Fibroblast of villous mesenchyme (primary cell): ENCODE data around the gene GRIK1. TPM values are rescaled to one million over a fixed set of nuclear protein-coding genes. Genes with fewer than 3 reads are reported as not detected.

ENCODE experiments used
- DNase-seq: peaks from one replicate; pipeline ENCODE4 v3.0.0-alpha.2; 2010; ENCODE audit warnings: low read depth
- H3K4me3 ChIP-seq: 2 replicates; pipeline ENCODE4 v1.5.1; 2011; ENCODE audit warnings: low read depth, mild to moderate bottlenecking, low read length
- CTCF ChIP-seq: IDR thresholded peaks from 2 replicates; pipeline ENCODE4 v1.5.1; 2012; ENCODE audit warnings: low read depth, mild to moderate bottlenecking, low read length; ENCODE audit not compliant: insufficient read depth
- total RNA-seq: library from RNA; depleted of rRNA; stranded (reverse); fragments of >200 nt; gene quantifications from 2 replicates; pipeline ENCODE4 v1.2.3, GENCODE V29; 2012

Gene GRIK1
- total RNA-seq, 1 donor, result under 0.01 TPM

GRCh38 chr21:29873908-29874307 is 65.9 kb downstream of the GRIK1 start:
- H3K4me3 ChIP-seq, result no peak overlapping the region
- no peak for DNase-seq
- no peak for TF ChIP-seq CTCF

- no peak for TF ChIP-seq CTCF
- no peak for DNase-seq
- H3K4me3 ChIP-seq, result no peak overlapping the region
Observed at GRCh38 chr21:29870814-29871213, 69.0 kb downstream of the GRIK1 start.

- H3K4me3 ChIP-seq, result no peak overlapping the region
- TF ChIP-seq CTCF, result no peak
- DNase-seq, result no peak
Observed at GRCh38 chr21:29867796-29868195, 72.0 kb downstream of the GRIK1 start.

GRCh38 chr21:29860346-29860745 is 79.5 kb downstream of the GRIK1 start:
- no peak for DNase-seq
- no peak overlapping the region for H3K4me3 ChIP-seq
- TF ChIP-seq CTCF, result no peak

GRCh38 chr21:29857150-29857549 is 82.6 kb downstream of the GRIK1 start:
- H3K4me3 ChIP-seq, result no peak overlapping the region
- no peak for DNase-seq
- no peak for TF ChIP-seq CTCF

- H3K4me3 ChIP-seq, result no peak overlapping the region
- no peak for TF ChIP-seq CTCF
- no peak for DNase-seq
Observed at GRCh38 chr21:29854795-29855194, 85.0 kb downstream of the GRIK1 start.

GRCh38 chr21:29851611-29852010 is 88.2 kb downstream of the GRIK1 start:
- no peak for DNase-seq
- H3K4me3 ChIP-seq, result no peak overlapping the region
- no peak for TF ChIP-seq CTCF
